Posterior cingulate gyrus (tissue), 11 donors: Measurements from ENCODE around the gene THRB.

Source experiments
- DNase-seq, 10 donors: peaks; one replicate each; pipeline versions ENCODE4 v3.0.0 to v3.0.0-alpha.2; 2020 to 2021; ENCODE audit warnings: mixed read lengths in 3 of 10
- intact Hi-C: fragments of 100-400 bp; cut with DNase I; formaldehyde crosslinking; loops from one replicate; pipeline ENCODE4 v1.15.1; 2023

Gene THRB

DNA sequence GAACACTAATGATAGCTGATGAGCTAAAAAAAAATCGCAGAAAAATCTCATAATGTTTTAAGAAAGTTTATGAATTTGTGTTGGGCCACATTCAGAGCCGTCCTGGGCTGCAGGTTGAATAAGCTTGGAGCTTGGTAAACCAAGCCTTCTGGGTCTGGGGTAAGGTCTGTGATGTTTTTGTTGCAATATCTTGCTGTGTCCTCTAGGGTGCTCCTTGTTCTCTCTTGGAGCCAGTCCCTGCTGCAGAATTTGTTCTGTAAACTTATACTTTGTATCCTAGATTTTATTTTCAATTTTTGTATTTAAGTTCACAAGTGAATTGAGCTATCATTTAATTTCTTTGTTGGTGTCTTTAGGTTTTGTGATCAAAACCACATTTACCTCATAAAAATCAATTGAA lies 405.9 kb downstream of the THRB start:
- intact Hi-C loops = no loop called here
- DNase-seq = no peak

DNA sequence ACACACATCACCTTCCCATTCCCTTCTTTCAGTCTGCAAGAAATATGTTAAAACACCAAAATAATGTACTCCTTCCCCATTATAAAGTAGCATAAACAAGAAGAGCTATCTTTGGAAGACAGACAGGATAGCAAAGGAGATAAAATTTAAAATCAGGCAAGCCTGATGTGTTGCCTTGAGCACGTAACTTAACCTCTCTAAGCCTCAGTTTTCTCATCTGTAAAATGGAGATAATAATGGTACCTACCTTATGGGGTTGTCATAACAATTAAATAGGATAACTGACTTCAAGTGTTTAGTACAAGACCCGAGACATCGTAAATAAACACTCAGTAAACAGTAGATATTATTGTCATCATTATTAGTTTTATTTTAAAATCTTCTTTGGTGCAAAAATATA lies 407.2 kb downstream of the THRB start:
- intact Hi-C loops = no loop called here
- no peak for DNase-seq

DNA sequence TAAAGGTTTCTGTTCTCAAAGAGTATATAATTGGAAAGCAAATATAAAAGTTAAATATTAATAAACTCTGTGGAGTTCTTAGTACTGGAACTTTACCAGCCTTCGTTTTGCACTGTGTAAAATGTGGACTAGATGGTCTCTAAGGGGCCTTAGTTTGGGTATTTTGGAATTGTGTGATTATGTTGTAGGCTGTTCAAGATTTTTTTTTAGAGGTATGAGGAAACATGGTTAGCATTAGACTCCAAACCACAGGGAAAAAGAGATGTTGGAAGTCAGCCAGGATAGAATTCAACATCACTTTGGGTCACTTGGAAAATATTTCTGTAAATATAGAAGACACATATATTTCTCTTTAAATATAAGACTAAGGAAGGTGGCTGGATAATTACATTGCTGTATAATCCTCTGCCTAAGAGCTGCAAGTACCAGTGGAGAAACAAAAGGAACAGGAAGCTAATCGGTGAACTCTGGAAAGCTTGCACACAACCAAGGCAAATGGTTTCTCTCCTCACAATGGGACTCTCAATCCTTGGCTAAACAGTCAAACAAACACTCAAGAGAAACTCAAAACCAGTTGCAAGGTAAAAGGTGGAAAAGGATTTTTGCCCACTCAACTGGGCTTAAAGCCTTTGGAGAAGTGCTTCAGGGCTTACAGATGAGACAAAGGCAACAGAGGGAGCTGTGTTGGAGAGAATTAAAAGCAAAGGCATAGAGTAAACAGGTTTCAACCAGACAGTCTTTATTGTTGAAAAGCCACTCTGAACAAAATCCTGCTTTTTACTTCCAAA lies 407.8 kb downstream of the THRB start:
- intact Hi-C loops = no loop called here

DNA sequence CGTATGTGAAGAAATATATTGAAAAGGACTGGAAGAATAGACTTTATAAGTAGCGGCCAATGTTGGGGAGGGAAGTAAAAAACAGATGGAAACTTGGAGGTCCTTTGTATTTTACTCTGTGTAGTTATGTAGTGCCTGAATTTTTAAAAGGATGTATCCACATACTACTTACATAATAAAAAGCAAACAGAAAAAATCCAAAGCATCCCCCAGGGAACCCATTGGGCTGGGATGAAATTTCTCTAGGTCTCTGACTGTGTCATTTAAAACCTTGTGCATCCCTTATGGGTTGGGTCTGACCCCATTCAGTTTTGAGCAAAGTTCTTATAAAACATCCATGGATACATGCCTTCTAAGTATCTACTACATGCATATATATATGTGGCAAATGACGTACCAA lies 408.4 kb downstream of the THRB start:
- intact Hi-C loops = no loop called here
- no peak for DNase-seq

More for the DNA sequence above, 407.8 kb downstream of the THRB start:
- DNase-seq = no peak

DNA sequence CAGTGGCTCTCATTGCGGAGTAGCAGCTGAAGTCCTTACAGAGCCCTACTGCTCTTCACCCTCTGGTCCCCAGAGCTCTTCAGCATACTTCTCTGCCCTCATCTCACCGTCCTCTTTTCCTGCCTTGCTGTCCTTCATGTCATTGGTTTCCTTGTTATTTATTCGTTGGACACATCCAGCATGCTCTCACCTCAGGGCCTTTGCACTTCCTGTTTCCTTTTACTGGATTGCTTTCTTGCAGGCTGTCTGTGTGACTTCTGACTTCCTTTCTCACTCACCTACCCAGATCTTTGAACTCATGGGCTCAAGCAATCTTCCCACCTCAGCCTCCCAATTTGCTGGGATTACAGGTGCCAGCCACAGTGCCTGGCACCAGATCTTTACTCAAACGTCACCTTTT lies 422.5 kb downstream of the THRB start:
- intact Hi-C loops = no loop called here
- no peak for DNase-seq

DNA sequence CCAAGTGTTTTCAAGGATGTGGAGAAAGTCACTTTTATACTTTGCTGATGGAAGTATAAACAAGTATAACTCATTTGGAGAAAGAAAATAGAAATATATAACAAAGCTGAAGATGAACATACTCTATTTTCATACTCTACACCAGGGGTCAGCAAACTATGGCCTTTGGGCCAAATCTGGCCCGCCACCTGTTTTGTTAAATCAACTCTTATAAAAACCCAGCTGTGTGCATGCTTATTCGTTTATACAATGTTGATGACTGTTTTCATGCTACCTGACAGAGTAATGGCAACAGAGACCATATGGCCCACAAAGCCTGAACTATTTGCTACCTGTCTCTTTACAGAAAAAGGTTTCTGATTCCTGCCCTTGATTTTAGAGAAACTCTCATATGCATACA lies 425.6 kb downstream of the THRB start:
- no peak for DNase-seq
- intact Hi-C loops = no loop called here

DNA sequence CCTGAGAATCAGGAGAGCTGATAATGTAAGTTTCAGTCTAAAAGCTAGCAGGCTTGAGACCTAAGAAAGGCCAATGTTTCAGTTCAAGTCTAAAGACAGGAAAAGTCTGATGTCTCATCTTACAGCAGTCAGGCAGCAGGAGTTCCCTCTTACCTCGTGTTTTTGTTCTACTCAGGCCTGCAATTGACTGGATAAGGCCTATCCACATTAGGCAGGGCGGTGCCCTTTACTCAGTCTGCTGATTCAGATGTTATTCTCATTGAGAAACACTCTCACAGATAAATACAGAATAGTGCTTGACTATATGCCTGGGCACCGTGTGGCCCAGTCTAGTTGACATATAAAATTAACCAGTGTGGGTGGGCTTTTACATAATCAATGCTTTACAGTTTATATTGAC lies 427.2 kb downstream of the THRB start:
- intact Hi-C loops = no loop called here

More for the DNA sequence above, 427.2 kb downstream of the THRB start:
- DNase-seq = no peak
